SK-N-SH (cell line): ENCODE results near the gene WDR7.

Experiments
- MXI1 ChIP-seq: IDR thresholded peaks from 2 replicates; pipeline ENCODE4 v1.6.1; 2012; ENCODE audit warnings: mild to moderate bottlenecking, low read depth, low read length, improper control_type of control experiment
- POLR2AphosphoS5 ChIP-seq: IDR thresholded peaks from 2 replicates; pipeline ENCODE4 v1.6.1; 2012; ENCODE audit warnings: low read depth, low read length
- TF ChIP-seq, protein P1 (sequence below): IDR thresholded peaks from 2 replicates; pipeline ENCODE4; 2012

GRCh38 chr18:56910967-56911366, 259.8 kb downstream of the WDR7 start:
- TF ChIP-seq MXI1 (no peak), POLR2AphosphoS5 (no peak)
- TF ChIP-seq, protein P1, sequence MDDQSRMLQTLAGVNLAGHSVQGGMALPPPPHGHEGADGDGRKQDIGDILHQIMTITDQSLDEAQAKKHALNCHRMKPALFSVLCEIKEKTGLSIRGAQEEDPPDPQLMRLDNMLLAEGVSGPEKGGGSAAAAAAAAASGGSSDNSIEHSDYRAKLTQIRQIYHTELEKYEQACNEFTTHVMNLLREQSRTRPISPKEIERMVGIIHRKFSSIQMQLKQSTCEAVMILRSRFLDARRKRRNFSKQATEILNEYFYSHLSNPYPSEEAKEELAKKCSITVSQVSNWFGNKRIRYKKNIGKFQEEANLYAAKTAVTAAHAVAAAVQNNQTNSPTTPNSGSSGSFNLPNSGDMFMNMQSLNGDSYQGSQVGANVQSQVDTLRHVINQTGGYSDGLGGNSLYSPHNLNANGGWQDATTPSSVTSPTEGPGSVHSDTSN: no peak
